Measurements from ENCODE around the gene ZNF256.

The ZNF256 gene

DNA sequence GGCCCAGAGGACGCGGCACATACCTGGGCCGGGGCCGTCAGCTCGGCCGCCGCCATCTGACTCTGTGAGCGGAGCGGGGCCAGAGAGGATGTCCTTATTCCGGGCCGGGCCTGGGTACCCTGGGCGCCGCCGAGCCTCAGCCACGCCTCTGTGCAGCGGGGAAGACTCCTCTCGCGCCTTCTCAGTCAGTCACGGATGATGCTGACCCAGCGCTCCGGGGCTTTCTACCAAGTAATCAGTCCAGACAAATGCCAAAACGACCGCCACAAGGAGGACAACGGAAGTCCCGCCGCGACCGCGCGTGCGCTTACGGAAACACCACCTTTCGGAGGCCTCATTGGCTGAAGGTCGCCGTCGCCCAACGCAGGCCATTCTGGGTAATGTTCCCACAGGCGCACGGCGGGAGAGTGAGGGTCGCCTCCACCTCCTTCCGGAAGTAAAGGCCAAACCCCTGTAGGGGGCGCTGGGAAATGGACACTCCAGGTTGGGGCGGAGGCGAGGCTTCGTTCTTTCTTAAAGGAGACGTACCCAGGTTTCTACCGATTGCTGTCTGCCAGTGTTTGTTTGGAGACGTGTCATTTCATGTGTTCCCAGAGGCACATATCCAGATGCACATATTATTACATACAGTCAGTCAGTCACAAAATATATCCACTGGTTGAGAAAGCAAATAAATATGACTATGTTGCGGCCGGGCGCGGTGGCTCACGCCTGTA lies at the start of gene ZNF256:
TSS of gene ZNF256 (minus strand) at position 288 of the 716 bp plus-strand sequence. CDS start at position 56, 232 bp downstream.
- TF ChIP-seq Cebpa-rat (IDR thresholded peaks at IDR 0.05): no peak
- peaks cover 31% of the 10 kb centered on the region for H4K20me1 ChIP-seq
- H3K4me1 ChIP-seq: peaks cover 20% of the 10 kb centered on the region
- no peaks in the 10 kb centered on the region for H3K27me3 ChIP-seq
- peaks cover 36% of the 10 kb centered on the region for H3K36me3 ChIP-seq
- peak within 1 kb of the TSS; percentile 98 for H3K9ac ChIP-seq
- peak within 1 kb of the TSS; percentile 95 for H3K27ac ChIP-seq
- H3K9me3 ChIP-seq: peaks cover 79% of the 10 kb centered on the region
- peak within 1 kb of the TSS; percentile 100 for H3K4me3 ChIP-seq
- peak within 1 kb of the TSS; percentile 99 for H3K4me2 ChIP-seq

DNA sequence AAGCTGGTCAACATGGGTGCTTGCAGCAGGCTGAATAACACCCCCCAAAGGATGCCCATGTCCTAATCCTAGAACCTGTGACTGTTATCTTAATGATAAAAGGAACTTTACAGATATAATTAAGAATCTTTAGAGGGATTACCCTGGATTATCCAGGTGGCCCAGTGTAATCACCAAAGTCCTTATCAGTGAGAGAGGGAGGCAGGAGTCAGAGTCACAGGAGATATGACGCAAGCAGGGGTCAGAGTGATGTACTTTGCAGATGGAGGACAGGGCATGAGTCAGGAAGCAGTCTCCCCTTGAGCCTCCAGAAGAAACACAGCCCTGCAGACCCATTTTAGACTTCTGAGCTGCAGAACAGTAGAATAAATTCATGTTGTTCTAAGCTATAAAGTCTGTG lies 45.3 kb upstream of the ZNF256 start:
- H3K36me3 ChIP-seq: peaks cover 100% of the 10 kb centered on the region

DNA sequence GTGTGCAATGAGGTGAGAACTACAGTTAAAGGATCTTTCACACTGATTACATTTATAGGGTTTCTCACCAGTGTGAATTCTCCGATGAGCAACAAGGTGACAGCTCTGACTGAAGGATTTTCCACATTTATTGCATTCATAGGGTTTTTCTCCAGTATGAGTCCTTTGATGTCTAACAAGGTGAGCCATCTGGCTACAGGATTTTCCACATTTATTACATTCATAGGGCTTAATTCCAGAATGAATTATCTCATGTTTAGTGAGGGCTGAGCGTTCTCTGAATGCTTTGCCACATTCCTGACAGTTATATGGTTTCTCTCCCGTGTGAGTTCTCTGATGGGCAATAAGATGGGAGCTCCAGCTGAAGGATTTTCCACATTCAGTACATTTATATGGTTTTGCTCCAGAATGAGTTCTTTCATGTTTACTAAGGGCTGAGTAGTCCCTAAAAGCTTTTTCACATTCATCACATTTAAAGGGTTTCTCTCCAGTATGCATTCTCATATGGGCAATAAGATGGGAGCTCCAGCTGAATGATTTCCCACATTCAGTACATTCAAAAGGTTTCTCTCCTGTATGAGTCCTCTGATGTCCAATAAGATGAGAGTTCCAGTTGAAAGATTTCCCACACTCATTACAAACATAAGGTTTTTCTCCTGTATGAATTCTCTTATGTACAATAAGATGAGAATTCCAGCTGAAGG lies 31.2 kb upstream of the ZNF256 start:
- Histone ChIP-seq H4K20me1 (no peaks in the 10 kb centered on the region), H3K4me2 (no peak overlapping the region), H3K9me3 (peaks cover 100% of the 10 kb centered on the region), H3K9ac (no peak overlapping the region), H3K27ac (no peak overlapping the region), H3K36me3 (peaks cover 100% of the 10 kb centered on the region), H3K4me3 (peak overlapping the region; percentile 49), H3K4me1 (no peaks in the 10 kb centered on the region), H3K27me3 (no peaks in the 10 kb centered on the region)
- TF ChIP-seq Cebpa-rat (IDR thresholded peaks at IDR 0.05): no peak

More for the DNA sequence above, 45.3 kb upstream of the ZNF256 start:
- H3K9me3 ChIP-seq: peaks cover 100% of the 10 kb centered on the region
- no peak overlapping the region for H3K9ac ChIP-seq
- 0 out of 2 replicates have a peak overlapping the region, but pooled peaks have one; percentile 29 for H3K4me3 ChIP-seq
- H3K4me2 ChIP-seq: no peak overlapping the region
- no peaks in the 10 kb centered on the region for H3K27me3 ChIP-seq
- TF ChIP-seq Cebpa-rat (IDR thresholded peaks at IDR 0.05): no peak
- H3K4me1 ChIP-seq: no peaks in the 10 kb centered on the region
- H4K20me1 ChIP-seq: no peaks in the 10 kb centered on the region
- no peak overlapping the region for H3K27ac ChIP-seq

DNA sequence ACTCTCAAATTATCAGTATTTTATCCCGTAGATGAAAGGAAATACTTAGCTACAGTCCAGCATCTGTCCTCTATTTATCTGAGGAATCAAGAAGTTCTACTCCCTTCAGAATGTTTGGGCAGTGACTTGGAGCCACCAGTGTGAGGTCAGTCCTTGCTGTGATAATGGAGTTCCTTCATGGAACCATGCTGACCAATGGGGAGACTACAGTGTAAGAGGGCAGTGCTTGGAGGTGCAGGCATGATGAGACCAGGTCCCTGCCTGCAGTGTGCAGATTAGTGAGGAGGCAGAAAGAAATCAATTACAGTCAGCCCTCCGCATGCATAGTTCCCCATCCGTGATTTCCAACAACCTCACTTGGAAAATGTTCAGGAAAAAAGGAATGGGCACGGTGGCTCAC lies 26.9 kb upstream of the ZNF256 start, which contains the start of gene C19orf18:
TSS of gene C19orf18 (minus strand) at position 101 of the 400 bp plus-strand sequence. CDS start 102 bp downstream, outside the sequence.
- Histone ChIP-seq H3K4me2 (no peak within 1 kb of the TSS), H3K4me1 (no peaks in the 10 kb centered on the region), H3K4me3 (0 out of 2 replicates have a peak within 1 kb of the TSS, but pooled peaks have one; percentile 33), H4K20me1 (no peaks in the 10 kb centered on the region), H3K9ac (no peak within 1 kb of the TSS), H3K9me3 (peaks cover 100% of the 10 kb centered on the region), H3K27ac (no peak within 1 kb of the TSS), H3K27me3 (no peaks in the 10 kb centered on the region), H3K36me3 (peaks cover 96% of the 10 kb centered on the region)
- TF ChIP-seq Cebpa-rat (IDR thresholded peaks at IDR 0.05): no peak

DNA sequence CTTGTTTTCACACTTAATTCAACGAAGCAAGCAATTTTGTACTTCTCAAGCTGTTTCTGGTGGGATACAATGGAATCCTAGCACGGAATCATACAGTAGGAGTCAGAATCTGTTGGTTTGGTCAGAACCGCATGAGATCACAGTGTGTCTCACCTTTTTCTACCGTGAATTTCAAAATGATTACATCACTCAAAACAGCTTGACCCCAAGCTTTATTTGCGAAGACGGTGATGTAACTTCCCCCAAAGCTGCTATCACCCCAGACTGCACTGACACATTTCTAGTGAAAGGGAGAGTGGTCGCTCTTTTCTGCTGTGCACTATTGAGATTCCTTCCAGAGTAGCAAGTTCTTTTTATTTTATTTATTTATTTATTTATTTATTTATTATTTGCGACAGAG lies 17.3 kb upstream of the ZNF256 start:
- Histone ChIP-seq H4K20me1 (no peaks in the 10 kb centered on the region), H3K27me3 (no peaks in the 10 kb centered on the region), H3K27ac (no peak overlapping the region), H3K9me3 (peaks cover 98% of the 10 kb centered on the region), H3K9ac (no peak overlapping the region), H3K4me3 (no peak overlapping the region), H3K4me2 (no peak overlapping the region), H3K4me1 (no peaks in the 10 kb centered on the region), H3K36me3 (peaks cover 52% of the 10 kb centered on the region)
- TF ChIP-seq Cebpa-rat (IDR thresholded peaks at IDR 0.05): no peak

DNA sequence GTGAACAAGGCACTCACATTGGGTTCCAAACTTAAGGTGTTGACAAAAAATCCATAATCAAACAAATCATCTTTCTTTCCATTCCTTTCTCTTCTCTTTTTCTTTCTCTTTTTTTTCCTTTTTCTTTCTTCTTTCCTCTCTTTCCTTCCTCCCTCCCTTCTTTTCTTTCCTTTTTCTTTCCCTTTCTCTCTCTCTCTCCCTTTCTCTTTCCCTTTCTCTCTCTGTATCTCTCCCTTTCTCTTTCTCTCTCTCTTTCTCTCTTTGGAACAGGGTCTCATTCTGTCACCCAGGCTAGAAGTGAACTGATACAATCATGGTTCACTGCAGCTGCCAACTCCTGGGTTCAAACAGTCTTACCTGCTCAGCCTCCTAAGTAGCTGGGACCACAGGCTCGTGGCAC lies 14.3 kb upstream of the ZNF256 start:
- peaks cover 41% of the 10 kb centered on the region for H3K36me3 ChIP-seq
- H3K4me3 ChIP-seq: no peak overlapping the region
- no peaks in the 10 kb centered on the region for H4K20me1 ChIP-seq
- no peak overlapping the region for H3K9ac ChIP-seq
- no peaks in the 10 kb centered on the region for H3K27me3 ChIP-seq
- TF ChIP-seq Cebpa-rat (IDR thresholded peaks at IDR 0.05): no peak
- no peak overlapping the region for H3K27ac ChIP-seq
- peaks cover 98% of the 10 kb centered on the region for H3K9me3 ChIP-seq
- no peaks in the 10 kb centered on the region for H3K4me1 ChIP-seq
- H3K4me2 ChIP-seq: no peak overlapping the region

DNA sequence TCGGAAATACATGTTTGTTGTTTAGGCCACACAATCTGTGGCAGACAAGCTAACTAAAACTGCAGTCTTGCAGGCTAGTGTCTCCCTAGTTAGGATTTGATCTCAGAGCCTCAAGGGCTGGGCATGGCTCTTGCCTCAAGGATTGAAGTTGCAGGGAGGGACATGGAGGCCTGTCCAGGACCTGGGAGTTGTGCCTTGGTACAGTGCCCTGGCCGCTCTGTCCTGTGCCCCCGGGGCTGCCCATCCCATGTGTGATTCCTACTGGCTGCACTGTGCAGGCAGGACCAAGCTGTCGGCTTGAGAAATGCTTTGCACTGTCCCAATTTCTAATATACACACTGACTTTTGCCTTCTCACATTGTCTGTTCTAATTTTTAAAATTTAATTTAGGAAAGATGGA lies 7.5 kb upstream of the ZNF256 start:
- Histone ChIP-seq H3K27ac (no peak overlapping the region), H3K4me1 (no peaks in the 10 kb centered on the region), H3K4me2 (no peak overlapping the region), H3K36me3 (0 out of 2 replicates have a peak, but pooled peaks cover 15% of the 10 kb centered on the region), H3K9me3 (peaks cover 88% of the 10 kb centered on the region), H4K20me1 (no peaks in the 10 kb centered on the region), H3K9ac (no peak overlapping the region), H3K4me3 (no peak overlapping the region), H3K27me3 (no peaks in the 10 kb centered on the region)
- TF ChIP-seq Cebpa-rat (IDR thresholded peaks at IDR 0.05): no peak

DNA sequence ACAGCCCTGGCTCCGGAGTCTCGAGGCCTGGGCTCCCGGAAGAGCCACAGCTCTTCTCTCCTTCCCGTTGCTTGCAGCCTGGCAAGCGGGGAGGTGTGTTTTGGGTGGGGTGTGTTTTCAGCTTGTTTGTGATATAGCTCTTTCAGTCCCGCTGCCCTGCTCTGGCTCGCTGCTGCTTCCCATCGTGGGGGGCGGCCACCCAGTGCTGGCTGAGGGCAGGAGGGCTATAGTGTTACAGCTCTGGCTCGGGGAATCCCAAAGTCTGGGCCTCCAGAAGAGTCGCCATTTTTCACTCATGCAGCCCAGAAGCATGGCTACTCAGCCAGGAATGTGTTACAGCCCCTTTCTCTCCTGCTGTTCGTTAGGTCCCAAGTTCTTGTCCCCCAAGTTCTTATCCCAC lies 2.2 kb upstream of the ZNF256 start:
- Histone ChIP-seq H3K36me3 (peaks cover 14% of the 10 kb centered on the region), H3K4me3 (no peak overlapping the region), H4K20me1 (peaks cover 26% of the 10 kb centered on the region), H3K4me2 (no peak overlapping the region), H3K27ac (no peak overlapping the region), H3K4me1 (peaks cover 20% of the 10 kb centered on the region), H3K9ac (no peak overlapping the region), H3K9me3 (peaks cover 74% of the 10 kb centered on the region), H3K27me3 (no peaks in the 10 kb centered on the region)
- TF ChIP-seq Cebpa-rat (IDR thresholded peaks at IDR 0.05): no peak

DNA sequence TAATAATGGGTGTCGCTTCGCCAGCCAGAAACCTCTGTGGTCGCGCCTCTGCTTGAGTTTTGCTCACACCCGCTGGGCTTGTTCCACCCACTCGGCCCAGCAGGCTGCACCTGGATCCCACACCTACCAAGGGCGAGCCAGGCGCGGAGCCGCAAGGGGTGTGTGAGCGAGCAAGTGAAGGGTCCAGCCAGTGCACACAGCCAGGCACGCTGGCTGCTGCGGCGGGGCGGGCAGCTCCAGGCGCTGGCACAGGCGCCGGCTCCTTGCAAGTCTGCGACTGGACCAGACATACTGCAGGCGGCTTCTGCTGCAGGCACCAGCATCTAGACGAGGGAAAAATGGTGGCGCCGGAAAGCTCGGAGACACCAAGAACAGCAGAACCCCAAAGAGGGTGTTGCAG lies 1.8 kb upstream of the ZNF256 start:
- Histone ChIP-seq H3K9ac (no peak overlapping the region), H3K4me3 (no peak overlapping the region), H4K20me1 (peaks cover 30% of the 10 kb centered on the region), H3K4me2 (no peak overlapping the region), H3K27ac (no peak overlapping the region), H3K36me3 (peaks cover 18% of the 10 kb centered on the region), H3K9me3 (peaks cover 76% of the 10 kb centered on the region), H3K4me1 (peaks cover 20% of the 10 kb centered on the region), H3K27me3 (no peaks in the 10 kb centered on the region)
- TF ChIP-seq Cebpa-rat (IDR thresholded peaks at IDR 0.05): no peak

DNA sequence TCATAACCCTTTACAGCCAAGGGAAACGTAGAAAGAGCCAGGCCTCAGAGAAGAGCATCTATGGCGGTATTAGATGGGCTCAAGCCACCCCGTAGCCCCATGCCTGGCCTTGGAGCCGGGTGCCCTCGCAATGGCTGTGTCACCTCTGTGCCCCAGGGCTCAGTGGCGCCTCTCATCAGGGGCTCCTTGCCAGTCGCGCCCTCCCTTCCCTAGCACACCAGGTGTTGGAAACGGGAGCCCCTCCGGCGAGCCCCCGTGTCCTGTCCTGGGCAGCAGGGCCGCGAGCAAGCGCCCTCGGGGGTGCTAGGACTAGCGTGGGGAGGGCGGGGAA lies 453 bp downstream of the ZNF256 start:
- H3K9me3 ChIP-seq: peaks cover 80% of the 10 kb centered on the region
- peaks cover 41% of the 10 kb centered on the region for H3K36me3 ChIP-seq
- H3K27me3 ChIP-seq: no peaks in the 10 kb centered on the region
- no peak for TF ChIP-seq Cebpa-rat (IDR thresholded peaks at IDR 0.05)
- H3K9ac ChIP-seq: peak overlapping the region; percentile 98
- peak overlapping the region; percentile 99 for H3K4me2 ChIP-seq
- H3K27ac ChIP-seq: peak overlapping the region; percentile 95
- H3K4me3 ChIP-seq: peak overlapping the region; percentile 100
- peaks cover 31% of the 10 kb centered on the region for H4K20me1 ChIP-seq
- H3K4me1 ChIP-seq: peaks cover 20% of the 10 kb centered on the region

Measured in BLaER1 (cell line).